IMR-90 (cell line): ENCODE results near the gene DPF3. TPM values are rescaled to one million over a fixed set of nuclear protein-coding genes. Genes with fewer than 3 reads are reported as not detected.
A peak's percentile ranks its signal among the peaks of the same experiment; 100 is the strongest.

ENCODE experiments used
- ATAC-seq: fragments of 200-7000 bp; cut with Tn5 transposase; 2 replicates; pipeline ENCODE4 v1.9.1; 2020; ENCODE audit warnings: low read depth, mild to moderate bottlenecking, moderate library complexity
- BruUV-seq: library from RNA; stranded (reverse); fragments of 400-500 nt; replicated peaks from 2 replicates; lab custom pipeline; 2021; lab: Mats Ljungman, UMichigan
- CTCF ChIA-PET: fragments of 300-600 bp; formaldehyde crosslinking; extraction: SDS; loops from one replicate; lab custom pipeline; 2021; ENCODE audit warnings: antibody characterized with exemption; lab: Yijun Ruan, JAX
- POLR2A ChIA-PET: fragments of 300-600 bp; sonication (Branson Sonifier 250); formaldehyde crosslinking; loops from one replicate; lab custom pipeline; 2022; ENCODE audit warnings: antibody characterized with exemption; ENCODE audit not compliant: unreplicated experiment; lab: Charles Lee
- DNase-seq: peaks from one replicate; pipeline ENCODE4 v3.0.0; 2013
- H2AFZ ChIP-seq: replicated peaks from 2 replicates; pipeline ENCODE3; 2013; ENCODE audit warnings: low read length, mild to moderate bottlenecking; ENCODE audit not compliant: poor library complexity
- H2AK5ac ChIP-seq: 2 replicates; pipeline ENCODE4 v1.6.1; 2013; ENCODE audit warnings: low read depth, low read length, inconsistent platforms
- H2AK9ac ChIP-seq: replicated peaks from 2 replicates; pipeline ENCODE3; 2013; ENCODE audit warnings: mild to moderate bottlenecking, low read depth, low read length, moderate library complexity; ENCODE audit not compliant: poor library complexity
- H2BK120ac ChIP-seq: 2 replicates; pipeline ENCODE4 v1.6.1; 2013; ENCODE audit warnings: low read depth, low read length, inconsistent platforms
- H2BK15ac ChIP-seq: 3 replicates; pipeline ENCODE4 v1.6.1; 2013; ENCODE audit warnings: low read depth, low read length, inconsistent platforms
- H2BK20ac ChIP-seq: 2 replicates; pipeline ENCODE4 v1.6.1; 2013; ENCODE audit warnings: low read depth, mild to moderate bottlenecking, inconsistent platforms, low read length, moderate library complexity
- H2BK5ac ChIP-seq: 2 replicates; pipeline ENCODE4 v1.6.1; 2013; ENCODE audit warnings: mild to moderate bottlenecking, low read depth, low read length, inconsistent platforms; ENCODE audit not compliant: poor library complexity, severe bottlenecking
- H3K14ac ChIP-seq: replicated peaks from 2 replicates; pipeline ENCODE4 v1.6.1; 2013; ENCODE audit warnings: low read depth, low read length, inconsistent platforms
- H3K18ac ChIP-seq: 2 replicates; pipeline ENCODE4 v1.6.1; 2013; ENCODE audit warnings: low read depth, low read length, control low read depth
- H3K23ac ChIP-seq: 2 replicates; pipeline ENCODE4 v1.6.1; 2013; ENCODE audit warnings: low read depth, low read length, inconsistent platforms
- H3K27ac ChIP-seq: 2 replicates; pipeline ENCODE4 v1.5.1; 2013; ENCODE audit warnings: mild to moderate bottlenecking, control low read depth, low read length; ENCODE audit not compliant: insufficient read depth
- H3K27me3 ChIP-seq: 2 replicates; pipeline ENCODE4 v1.6.1; 2013; ENCODE audit warnings: low read length; ENCODE audit not compliant: control insufficient read depth, insufficient read depth
- H3K36me3 ChIP-seq: 2 replicates; pipeline ENCODE4 v1.6.1; 2013; ENCODE audit warnings: low read length, mixed read lengths; ENCODE audit not compliant: control insufficient read depth, insufficient read depth
- H3K4ac ChIP-seq: 2 replicates; pipeline ENCODE4 v1.6.1; 2013; ENCODE audit warnings: low read depth, low read length, inconsistent platforms
- H3K4me1 ChIP-seq: 2 replicates; pipeline ENCODE4 v1.6.1; 2013; ENCODE audit warnings: low read length, mixed read lengths; ENCODE audit not compliant: control insufficient read depth, insufficient read depth
- H3K4me2 ChIP-seq: 2 replicates; pipeline ENCODE4 v1.6.1; 2013; ENCODE audit warnings: low read depth, mild to moderate bottlenecking, control low read depth, low read length, moderate library complexity
- H3K4me3 ChIP-seq: 2 replicates; pipeline ENCODE4 v1.5.1; 2013; ENCODE audit warnings: low read depth, mild to moderate bottlenecking, control low read depth, low read length, moderate library complexity; ENCODE audit not compliant: insufficient read depth
- H3K56ac ChIP-seq: 2 replicates; pipeline ENCODE4 v1.6.1; 2013; ENCODE audit warnings: low read length, inconsistent platforms; ENCODE audit not compliant: insufficient read depth; ENCODE audit errors: extremely low read depth
- H3K79me1 ChIP-seq, 2 experiments: 2 replicates each; pipeline ENCODE4 v1.6.1; 2013; ENCODE audit warnings: low read length in 2 of 2, inconsistent platforms in 1 of 2, low read depth in 1 of 2
- H3K9ac ChIP-seq: 2 replicates; pipeline ENCODE4 v1.6.1; 2013; ENCODE audit warnings: low read depth, low read length, control low read depth
- H3K9me1 ChIP-seq: 2 replicates; pipeline ENCODE4 v1.6.1; 2013; ENCODE audit warnings: low read length, inconsistent platforms; ENCODE audit not compliant: insufficient read depth
- H3K9me3 ChIP-seq: 2 replicates; pipeline ENCODE4 v1.6.1; 2013; ENCODE audit warnings: low read length; ENCODE audit not compliant: control insufficient read depth, insufficient read depth
- H4K20me1 ChIP-seq: 2 replicates; pipeline ENCODE4 v1.6.1; 2013; ENCODE audit warnings: low read length, inconsistent platforms; ENCODE audit not compliant: insufficient read depth
- H4K5ac ChIP-seq: 2 replicates; pipeline ENCODE4 v1.6.1; 2013; ENCODE audit warnings: mild to moderate bottlenecking, low read depth, low read length, control low read depth
- H4K8ac ChIP-seq, 2 experiments: 2 replicates each; pipeline ENCODE4 v1.6.1; 2013; ENCODE audit warnings: low read depth in 2 of 2, low read length in 2 of 2, control low read depth in 1 of 2, inconsistent platforms in 1 of 2
- H4K91ac ChIP-seq: 2 replicates; pipeline ENCODE4 v1.6.1; 2013; ENCODE audit warnings: low read depth, low read length, inconsistent platforms; ENCODE audit not compliant: insufficient read depth
- MAFK ChIP-seq: IDR thresholded peaks from 2 replicates; pipeline ENCODE4 v1.6.1; 2012; ENCODE audit warnings: low read depth, low read length, improper control_type of control experiment
- POLR2A ChIP-seq: IDR thresholded peaks from 2 replicates; pipeline ENCODE4 v1.6.1; 2012; ENCODE audit warnings: mild to moderate bottlenecking, low read depth, low read length
- WGBS, 2 experiments: methylation state at CpG; one replicate each; pipeline versions ENCODE4 v1.1.5 to v1.1.7; 2013; ENCODE audit warnings: missing lambda C conversion rate in 2 of 2; ENCODE audit not compliant: insufficient read length in 1 of 2; ENCODE audit errors: extremely low coverage in 2 of 2; 5-methylcytosine and 5-hydroxymethylcytosine counted together
- dilution Hi-C: fragments of 300-500 bp; cut with HindIII; formaldehyde crosslinking; loops from one replicate; pipeline ENCODE4 v1.14.3; 2018; ENCODE audit warnings: low sequenced_read_pairs; ENCODE audit not compliant: unreplicated experiment
- in situ Hi-C: fragments of 300-500 bp; cut with MboI; formaldehyde crosslinking; loops from 3 replicates; pipeline ENCODE4 v1.14.3; 2019; ENCODE audit warnings: low sequenced_read_pairs, inconsistent platforms, mixed read lengths
- intact Hi-C: fragments of 100-400 bp; cut with micrococcal nuclease; formaldehyde crosslinking; loops from 2 replicates; pipeline ENCODE4 v1.10.0; 2022
- polyA plus RNA-seq, 3 experiments: library from polyadenylated mRNA; depleted of rRNA; stranded (reverse); fragments of >200 nt; gene quantifications; 2 replicates each; pipeline ENCODE4 v1.2.3, GENCODE V29; 2012; ENCODE audit warnings: low replicate concordance in 1 of 3
- total RNA-seq: library from RNA; depleted of rRNA; stranded (reverse); fragments of >200 nt; gene quantifications from 2 replicates; pipeline ENCODE4 v1.2.3, GENCODE V29; 2012

The DPF3 gene
- total and polyA plus RNA-seq, 2 of the 4 experiments (the other 2 are of a cell fraction): 30.5 to 32.8 TPM

- Histone ChIP-seq H4K20me1 (no peaks in the 10 kb centered on the region), H3K4me1 (peaks cover 46% of the 10 kb centered on the region), H3K4me3 (no peak overlapping the region), H4K91ac (peak overlapping the region; percentile 92), H2AFZ (peak overlapping the region; percentile 68), H3K9ac (no peak overlapping the region), H3K9me3 (no peaks in the 10 kb centered on the region), H2BK15ac (peak overlapping the region; percentile 88; the same call in 2 of the 3 replicates), H2AK5ac (peak overlapping the region; percentile 92), H3K36me3 (no peaks in the 10 kb centered on the region), H3K79me1 (peaks cover 0 to 19% of the 10 kb centered on the region in 2 experiments; a peak in 2 of 4 replicates), H3K56ac (no peak overlapping the region), H2BK120ac (peak overlapping the region; percentile 100), H3K27ac (no peak overlapping the region; the same call in 1 of the 2 replicates), H3K23ac (peak overlapping the region; percentile 64; the same call in 1 of the 2 replicates), H3K4ac (peak overlapping the region; percentile 88), H2BK5ac (peak overlapping the region; percentile 77), H3K18ac (peak overlapping the region; percentile 71; the same call in 1 of the 2 replicates), H3K27me3 (no peaks in the 10 kb centered on the region), H3K4me2 (no peak overlapping the region), H2BK20ac (peak overlapping the region; percentile 81), H4K5ac (peak overlapping the region; percentile 74), H3K9me1 (peaks cover 41% of the 10 kb centered on the region), H4K8ac (peak overlapping the region; percentile 49 to 65; a peak in 3 of 4 replicates), H2AK9ac (peak overlapping the region; percentile 71), H3K14ac (peak overlapping the region; percentile 90)
- POLR2A ChIA-PET: no interaction called here
- TF ChIP-seq POLR2A (no peak), MAFK (peak; percentile 62; the same call in 1 of the 2 replicates)
- WGBS, 2 experiments: 80% methylated on average over 2 of the region's 13 CpGs; no CpG with 5 or more reads in 1 of the 2 experiments
- dilution Hi-C loops (no loop called here), in situ Hi-C loops (no loop called here), intact Hi-C loops (no loop called here)
- no TSS peak for BruUV-seq
- CTCF ChIA-PET: no interaction called here
- ATAC-seq: no peak
- DNase-seq: no peak
These were observed 280.5 kb downstream of the DPF3 start for GRCh38 chr14:72613231-72613974.
